ENCODE measurements around the gene ALDH1L1. TPM values are rescaled to one million over a fixed set of nuclear protein-coding genes. Genes with fewer than 3 reads are reported as not detected.

Gene ALDH1L1
- total RNA-seq, 2 experiments from 2014 or later, result not detected

DNA sequence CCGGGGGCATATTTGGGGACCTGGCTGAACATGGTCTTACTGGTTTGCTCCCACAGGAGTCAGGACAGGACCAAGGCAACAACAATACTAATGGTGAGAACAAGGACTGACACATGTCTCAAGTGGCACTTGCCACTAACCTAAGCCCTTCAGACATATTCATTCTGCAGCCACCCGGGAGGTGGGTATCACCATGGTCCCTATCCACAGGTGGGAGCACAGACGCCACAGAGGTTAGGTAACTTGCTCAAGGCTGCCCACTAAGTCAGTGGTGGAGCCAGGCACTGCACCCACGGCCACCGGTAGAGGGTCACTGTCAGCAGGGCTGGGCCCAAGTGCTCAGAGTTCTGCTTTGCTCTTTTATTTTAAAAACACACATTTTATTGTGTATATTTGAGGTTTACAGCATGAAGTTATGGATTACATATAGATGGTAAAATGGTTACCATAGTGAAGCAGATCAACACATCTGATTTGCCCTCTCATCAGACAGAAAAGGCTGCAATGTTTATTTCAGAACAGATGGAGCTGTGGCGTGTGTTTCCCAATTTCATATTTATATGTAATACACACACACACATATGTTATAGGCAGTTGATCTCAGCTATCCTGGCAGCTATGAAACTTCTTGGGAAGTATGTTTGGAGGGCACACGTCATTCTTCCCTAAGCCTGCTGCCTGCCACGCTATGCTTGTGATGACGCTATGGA, 66.5 kb downstream of the ALDH1L1 start:
- Mint-ChIP-seq H3K9me3 (no peaks in the 10 kb centered on the region), H3K4me1 (no peaks in the 10 kb centered on the region), H3K4me3 (no peak overlapping the region), H3K27ac (no peak overlapping the region), H3K27me3 (peaks cover under 1% of the 10 kb centered on the region), H3K36me3 (no peaks in the 10 kb centered on the region)
- DNase-seq, result peak; percentile 14

DNA sequence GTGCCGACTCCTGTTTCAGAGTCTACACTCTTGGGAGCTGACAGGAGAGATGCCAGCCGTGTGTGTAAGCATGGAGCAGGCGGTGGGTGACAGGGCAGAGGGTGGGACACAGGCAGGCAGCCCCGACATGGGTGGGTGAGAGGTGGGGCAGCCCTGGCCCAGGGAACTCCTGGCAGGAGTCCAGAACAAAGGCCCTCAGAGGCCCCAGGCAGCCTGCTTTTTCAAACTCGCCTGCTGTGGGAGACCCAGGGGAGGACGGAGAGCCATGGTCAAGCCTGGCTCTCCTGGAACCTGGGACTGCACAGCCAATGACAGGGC, 67.2 kb downstream of the ALDH1L1 start:
- H3K4me3 Mint-ChIP-seq, result no peak overlapping the region

DNA sequence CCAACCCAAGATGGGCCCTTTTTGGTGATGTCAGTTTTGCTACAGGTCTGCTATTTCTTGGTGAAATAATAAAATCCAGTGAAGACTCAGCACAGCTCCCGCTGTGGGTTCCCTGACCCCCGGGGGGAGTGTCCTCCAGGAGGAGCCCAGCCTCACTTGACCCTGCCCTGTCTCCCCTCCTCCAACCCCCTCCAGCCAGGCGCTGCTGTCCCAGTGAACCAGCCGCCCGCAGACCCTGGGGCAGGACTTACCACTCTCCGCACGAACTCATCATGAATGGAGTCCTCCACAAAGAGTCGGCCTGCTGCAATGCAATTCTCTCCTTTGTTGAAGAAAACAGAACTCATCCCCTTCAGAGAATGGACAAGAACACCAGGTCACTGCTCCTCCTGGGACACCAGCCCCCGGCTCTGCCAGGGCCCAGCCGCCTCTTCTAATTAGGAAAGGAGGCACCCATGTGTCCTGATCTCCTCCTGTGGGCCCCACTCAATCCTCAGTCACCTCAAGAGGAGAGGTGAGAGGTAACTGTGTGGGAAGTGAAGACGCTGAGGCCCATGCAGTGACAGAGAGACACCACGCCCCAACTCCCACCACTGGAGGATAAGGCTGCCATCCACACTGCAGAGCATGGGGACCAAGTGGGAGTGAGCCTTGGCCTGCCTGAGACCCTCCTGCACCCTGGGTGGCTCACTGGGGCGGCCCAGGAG, 67.7 kb downstream of the ALDH1L1 start:
- no peaks in the 10 kb centered on the region for H3K27me3 Mint-ChIP-seq
- no peak for DNase-seq
- H3K9me3 Mint-ChIP-seq, result no peaks in the 10 kb centered on the region
- no peaks in the 10 kb centered on the region for H3K4me1 Mint-ChIP-seq
- H3K4me3 Mint-ChIP-seq, result no peak overlapping the region
- H3K27ac Mint-ChIP-seq, result no peak overlapping the region
- no peaks in the 10 kb centered on the region for H3K36me3 Mint-ChIP-seq

More for the DNA sequence above, 67.2 kb downstream of the ALDH1L1 start:
- Mint-ChIP-seq H3K27me3 (no peaks in the 10 kb centered on the region), H3K4me1 (no peaks in the 10 kb centered on the region), H3K9me3 (no peaks in the 10 kb centered on the region), H3K27ac (no peak overlapping the region), H3K36me3 (no peaks in the 10 kb centered on the region)
- no peak for DNase-seq

DNA sequence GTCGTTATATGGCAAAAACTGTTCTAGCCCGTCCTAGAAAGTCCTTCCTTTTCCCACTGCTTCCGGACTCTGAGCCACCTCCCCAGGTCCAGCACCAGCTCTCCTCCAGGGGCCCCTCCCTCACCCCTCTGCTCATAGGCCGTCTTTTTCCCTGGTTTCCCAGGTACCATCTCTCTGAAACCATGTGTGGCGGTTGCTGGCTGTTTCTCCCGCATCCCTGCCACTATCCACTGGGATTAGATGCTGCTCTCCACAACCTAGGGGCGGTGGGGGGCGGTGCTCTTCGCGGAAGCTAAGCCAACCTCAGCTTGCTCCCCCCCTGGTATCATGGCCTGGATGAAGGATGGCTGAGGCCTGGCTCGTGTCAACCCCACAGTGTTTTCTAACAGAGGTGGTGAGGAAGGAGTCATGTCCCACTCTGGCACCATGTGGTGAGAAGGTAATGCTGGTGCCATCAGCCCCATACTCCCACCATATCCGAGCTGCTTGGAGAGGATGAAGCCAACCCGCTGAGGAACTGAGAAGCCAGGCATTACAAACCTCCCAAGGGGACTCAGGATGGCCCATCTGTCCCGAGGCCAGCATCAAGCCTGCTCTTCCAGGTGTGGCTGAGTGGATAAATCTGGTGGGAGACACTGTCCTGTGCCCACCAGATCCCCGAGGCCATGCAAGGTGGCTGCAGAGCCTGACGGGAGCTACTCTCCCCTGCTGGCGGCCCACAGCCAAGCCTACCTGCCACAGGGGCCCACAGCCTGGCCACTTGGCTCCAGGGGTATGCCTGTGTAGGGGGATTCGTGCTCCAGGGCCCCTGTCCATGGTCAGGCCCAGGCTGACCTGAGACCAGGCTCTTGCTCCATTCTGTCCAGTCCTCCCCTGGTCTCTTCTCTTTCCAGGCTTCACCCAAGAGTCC, 68.6 kb downstream of the ALDH1L1 start:
- Mint-ChIP-seq H3K4me3 (no peak overlapping the region), H3K9me3 (no peaks in the 10 kb centered on the region), H3K27me3 (no peaks in the 10 kb centered on the region), H3K36me3 (no peaks in the 10 kb centered on the region), H3K27ac (no peak overlapping the region), H3K4me1 (no peaks in the 10 kb centered on the region)
- no peak for DNase-seq

DNA sequence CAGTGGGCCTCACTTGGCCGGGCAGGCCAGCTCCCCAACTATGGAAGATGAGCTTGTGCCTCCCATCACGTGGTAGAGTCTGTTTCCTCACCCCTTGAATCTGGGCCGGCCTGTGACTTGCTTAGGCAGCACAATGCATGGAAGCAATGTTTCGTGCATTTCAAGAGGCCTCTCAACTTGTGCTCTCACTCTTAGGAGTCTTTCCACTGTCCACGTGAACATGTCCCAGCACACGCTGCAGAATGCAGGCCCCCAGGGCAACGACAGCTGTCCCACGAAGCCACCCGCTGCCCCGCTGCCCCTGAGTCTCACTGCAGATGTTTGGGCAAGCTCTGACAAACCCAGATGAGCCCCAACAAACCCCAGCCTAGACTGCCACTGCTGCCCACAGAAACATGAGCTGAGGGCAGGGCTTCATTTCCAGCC, 69.2 kb downstream of the ALDH1L1 start:
- Mint-ChIP-seq H3K4me1 (no peaks in the 10 kb centered on the region), H3K9me3 (no peaks in the 10 kb centered on the region), H3K27me3 (no peaks in the 10 kb centered on the region), H3K4me3 (no peak overlapping the region), H3K36me3 (no peaks in the 10 kb centered on the region), H3K27ac (no peak overlapping the region)
- no peak for DNase-seq

DNA sequence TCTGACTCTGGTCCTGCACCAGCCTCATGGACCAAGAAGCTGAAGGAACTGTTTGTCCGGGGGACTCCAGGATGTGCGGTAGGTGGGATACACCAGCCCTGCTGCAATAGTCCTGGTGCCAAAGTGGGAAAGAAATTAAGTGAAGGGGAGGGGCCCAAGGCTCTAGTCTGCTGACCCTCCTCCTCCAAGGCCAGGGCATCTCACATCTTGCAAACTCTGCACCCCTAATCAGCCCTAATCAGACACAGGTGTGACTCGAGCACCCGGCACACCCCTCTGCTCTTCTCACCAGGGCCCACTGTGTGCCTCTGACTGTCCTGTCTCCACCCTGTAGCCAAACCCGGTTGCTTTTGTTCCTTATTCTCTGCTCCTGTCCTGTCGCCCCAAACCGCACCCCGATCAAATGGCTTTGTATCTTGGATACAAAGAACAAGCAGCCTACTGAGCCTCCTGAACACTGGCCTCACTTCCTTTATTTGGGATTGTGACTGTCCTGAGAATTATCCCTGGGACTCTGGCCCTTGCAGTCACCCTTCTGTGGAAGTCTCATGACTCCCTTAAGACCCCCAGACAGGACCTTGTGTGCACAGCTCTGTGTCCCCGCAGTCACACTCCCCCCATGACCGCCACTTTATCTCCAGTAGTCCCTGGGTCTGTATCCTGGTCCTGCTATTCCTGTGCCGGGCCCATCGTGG, 69.8 kb downstream of the ALDH1L1 start:
- DNase-seq, result no peak
- H3K27ac Mint-ChIP-seq, result no peak overlapping the region
- no peaks in the 10 kb centered on the region for H3K36me3 Mint-ChIP-seq
- no peak overlapping the region for H3K4me3 Mint-ChIP-seq
- no peaks in the 10 kb centered on the region for H3K9me3 Mint-ChIP-seq
- no peaks in the 10 kb centered on the region for H3K27me3 Mint-ChIP-seq
- no peaks in the 10 kb centered on the region for H3K4me1 Mint-ChIP-seq

DNA sequence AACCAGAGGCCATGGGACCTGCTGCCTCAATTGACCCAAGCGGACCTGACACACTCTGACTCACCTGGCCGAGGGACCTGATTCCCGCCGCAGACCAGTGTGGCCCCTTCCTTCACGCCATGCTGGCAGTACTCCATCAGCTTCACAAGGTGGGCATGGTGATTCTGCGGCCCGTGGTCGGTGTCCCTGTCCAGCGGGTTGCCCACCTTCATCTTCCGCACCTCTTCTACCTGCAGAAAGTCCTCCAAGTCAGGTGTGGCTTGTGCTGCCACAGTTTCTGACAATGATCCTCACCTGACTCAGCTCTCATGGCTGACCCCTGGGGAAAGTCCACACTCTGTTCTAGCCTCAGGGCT, 70.5 kb downstream of the ALDH1L1 start:
- no peaks in the 10 kb centered on the region for H3K4me1 Mint-ChIP-seq
- no peak overlapping the region for H3K27ac Mint-ChIP-seq
- H3K27me3 Mint-ChIP-seq, result no peaks in the 10 kb centered on the region
- DNase-seq, result no peak
- H3K9me3 Mint-ChIP-seq, result no peaks in the 10 kb centered on the region
- H3K36me3 Mint-ChIP-seq, result no peaks in the 10 kb centered on the region
- H3K4me3 Mint-ChIP-seq, result no peak overlapping the region

DNA sequence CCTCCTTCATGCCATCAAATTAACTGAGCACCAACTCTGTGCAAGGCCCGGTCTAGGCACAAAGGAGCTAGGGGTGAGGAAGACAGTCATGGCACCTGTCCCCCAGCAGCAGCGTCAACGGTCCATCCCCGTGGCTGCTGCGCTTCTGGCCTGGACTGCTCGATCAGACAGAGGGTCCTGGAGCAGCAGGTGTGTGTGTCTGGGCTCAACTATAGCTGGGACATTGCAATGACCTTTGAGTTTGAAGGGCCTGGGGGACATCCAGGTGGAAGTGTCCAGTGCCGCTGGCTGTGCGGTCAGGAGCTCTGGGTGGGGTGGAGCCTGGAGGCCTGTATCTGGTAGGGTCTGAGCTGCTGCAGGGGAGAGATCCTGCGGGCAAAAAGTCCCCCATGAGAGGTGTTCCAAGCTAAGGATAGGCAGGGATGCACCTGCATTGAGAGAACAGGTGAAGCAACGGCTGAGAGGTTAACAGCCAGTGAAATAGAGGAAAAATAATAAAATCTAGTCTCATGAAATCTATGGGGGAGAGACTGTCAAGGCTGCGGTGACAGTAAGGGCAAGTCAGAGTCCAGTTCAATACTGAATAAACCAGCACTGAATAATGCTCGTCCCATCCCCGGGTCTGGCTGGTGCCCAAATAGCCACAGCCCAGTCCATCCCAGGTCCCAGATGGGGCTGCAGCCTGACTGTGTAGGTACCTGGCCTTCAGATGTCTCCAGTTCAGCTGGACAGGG, 71.1 kb downstream of the ALDH1L1 start:
- H3K9me3 Mint-ChIP-seq, result no peaks in the 10 kb centered on the region
- no peaks in the 10 kb centered on the region for H3K27me3 Mint-ChIP-seq
- H3K36me3 Mint-ChIP-seq, result no peaks in the 10 kb centered on the region
- H3K4me1 Mint-ChIP-seq, result no peaks in the 10 kb centered on the region
- H3K27ac Mint-ChIP-seq, result no peak overlapping the region
- H3K4me3 Mint-ChIP-seq, result no peak overlapping the region
- DNase-seq, result no peak

DNA sequence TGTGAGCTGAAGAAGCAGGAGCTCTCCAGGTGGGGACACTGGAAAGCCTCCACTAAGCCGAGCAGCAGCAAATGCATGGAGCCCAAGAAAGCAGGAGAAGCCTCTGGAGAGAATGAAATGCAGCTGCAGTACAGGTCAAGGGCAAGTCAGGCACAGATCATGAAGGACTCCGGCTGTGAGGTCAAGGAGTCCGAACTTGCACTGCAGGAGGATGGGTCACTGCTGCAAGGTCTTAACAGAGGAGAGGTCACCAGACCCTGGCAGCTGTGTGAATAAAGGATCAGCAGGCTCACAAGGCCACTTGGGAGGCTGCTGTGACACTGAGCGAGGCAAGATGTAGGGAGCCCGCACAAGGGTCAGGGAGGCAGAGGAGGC, 71.7 kb downstream of the ALDH1L1 start:
- no peaks in the 10 kb centered on the region for H3K9me3 Mint-ChIP-seq
- H3K4me1 Mint-ChIP-seq, result no peaks in the 10 kb centered on the region
- H3K27me3 Mint-ChIP-seq, result no peaks in the 10 kb centered on the region
- no peak overlapping the region for H3K27ac Mint-ChIP-seq
- no peak for DNase-seq
- H3K4me3 Mint-ChIP-seq, result no peak overlapping the region
- H3K36me3 Mint-ChIP-seq, result no peaks in the 10 kb centered on the region

DNA sequence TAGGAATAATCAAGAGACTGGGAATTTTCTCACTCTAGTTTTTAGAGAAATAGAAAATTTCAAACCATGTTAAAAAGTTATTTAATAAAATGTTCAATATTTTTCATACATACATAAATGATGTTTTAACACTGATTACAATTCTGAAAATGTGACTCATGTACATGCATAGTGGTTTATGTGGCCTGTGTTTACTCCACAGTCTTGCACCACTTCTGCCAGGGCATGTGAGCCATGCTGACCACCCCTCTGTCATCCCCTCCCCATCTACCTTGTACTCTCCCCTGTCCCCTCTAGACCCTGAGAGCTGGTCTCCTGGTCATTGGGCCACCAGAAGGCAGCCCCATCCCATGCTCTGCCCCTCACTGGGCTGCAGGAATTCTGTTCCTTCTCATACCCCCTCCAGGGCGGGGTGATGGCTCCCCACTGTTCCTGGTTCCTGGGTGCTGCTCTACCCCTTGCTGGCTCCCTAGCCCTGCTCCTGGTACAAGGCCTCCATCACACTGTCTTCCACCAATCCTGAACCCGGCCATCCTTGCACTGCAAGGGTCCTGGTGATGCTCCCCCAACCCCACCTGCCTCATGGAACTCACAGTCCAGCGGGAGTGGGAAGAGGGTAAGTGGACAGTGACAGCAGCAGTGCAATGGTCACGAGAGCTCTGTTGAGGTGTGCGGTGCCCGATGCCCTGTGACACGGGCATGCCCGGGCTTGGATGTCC, 72.3 kb downstream of the ALDH1L1 start:
- no peaks in the 10 kb centered on the region for H3K36me3 Mint-ChIP-seq
- no peaks in the 10 kb centered on the region for H3K9me3 Mint-ChIP-seq
- no peak for DNase-seq
- no peaks in the 10 kb centered on the region for H3K27me3 Mint-ChIP-seq
- no peaks in the 10 kb centered on the region for H3K4me1 Mint-ChIP-seq
- H3K27ac Mint-ChIP-seq, result no peak overlapping the region
- no peak overlapping the region for H3K4me3 Mint-ChIP-seq

DNA sequence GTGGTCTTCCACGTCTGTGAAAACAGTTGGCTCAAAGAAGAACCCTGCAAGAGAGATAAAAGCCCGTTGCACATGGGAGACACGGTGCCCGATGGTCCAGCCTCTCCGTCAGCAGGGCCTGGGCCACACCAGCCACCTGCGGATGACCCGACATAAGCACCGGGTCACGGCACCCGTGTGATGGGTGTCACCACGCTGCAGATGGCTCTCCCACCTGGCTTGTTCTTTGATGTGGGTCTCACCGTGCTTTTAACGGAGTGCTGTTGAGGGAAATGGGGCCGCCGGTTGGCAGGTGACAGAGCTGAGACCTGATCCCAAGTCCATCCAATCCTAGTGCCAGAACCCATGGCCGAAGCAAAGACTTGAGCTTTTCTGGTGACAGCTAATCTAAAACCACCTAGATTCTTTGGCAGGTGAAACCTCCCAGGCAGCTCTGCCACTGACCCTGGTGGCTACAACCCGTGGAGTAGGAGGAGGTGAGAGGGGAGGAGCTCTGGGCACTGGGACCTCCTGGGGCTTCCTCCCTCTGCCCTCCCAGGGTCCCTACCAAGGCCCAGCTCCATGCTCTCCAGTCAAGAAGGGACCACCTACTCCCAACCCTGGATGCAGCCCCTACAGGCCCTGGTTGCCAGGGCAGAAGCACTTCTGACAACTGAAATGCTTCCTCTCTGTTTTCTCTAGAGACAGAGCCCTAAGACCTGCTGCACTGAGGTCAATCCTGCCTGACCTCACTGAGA, 73.0 kb downstream of the ALDH1L1 start:
- Mint-ChIP-seq H3K27ac (no peak overlapping the region), H3K4me3 (no peak overlapping the region), H3K9me3 (no peaks in the 10 kb centered on the region), H3K36me3 (no peaks in the 10 kb centered on the region), H3K4me1 (no peaks in the 10 kb centered on the region), H3K27me3 (no peaks in the 10 kb centered on the region)
- no peak for DNase-seq

DNA sequence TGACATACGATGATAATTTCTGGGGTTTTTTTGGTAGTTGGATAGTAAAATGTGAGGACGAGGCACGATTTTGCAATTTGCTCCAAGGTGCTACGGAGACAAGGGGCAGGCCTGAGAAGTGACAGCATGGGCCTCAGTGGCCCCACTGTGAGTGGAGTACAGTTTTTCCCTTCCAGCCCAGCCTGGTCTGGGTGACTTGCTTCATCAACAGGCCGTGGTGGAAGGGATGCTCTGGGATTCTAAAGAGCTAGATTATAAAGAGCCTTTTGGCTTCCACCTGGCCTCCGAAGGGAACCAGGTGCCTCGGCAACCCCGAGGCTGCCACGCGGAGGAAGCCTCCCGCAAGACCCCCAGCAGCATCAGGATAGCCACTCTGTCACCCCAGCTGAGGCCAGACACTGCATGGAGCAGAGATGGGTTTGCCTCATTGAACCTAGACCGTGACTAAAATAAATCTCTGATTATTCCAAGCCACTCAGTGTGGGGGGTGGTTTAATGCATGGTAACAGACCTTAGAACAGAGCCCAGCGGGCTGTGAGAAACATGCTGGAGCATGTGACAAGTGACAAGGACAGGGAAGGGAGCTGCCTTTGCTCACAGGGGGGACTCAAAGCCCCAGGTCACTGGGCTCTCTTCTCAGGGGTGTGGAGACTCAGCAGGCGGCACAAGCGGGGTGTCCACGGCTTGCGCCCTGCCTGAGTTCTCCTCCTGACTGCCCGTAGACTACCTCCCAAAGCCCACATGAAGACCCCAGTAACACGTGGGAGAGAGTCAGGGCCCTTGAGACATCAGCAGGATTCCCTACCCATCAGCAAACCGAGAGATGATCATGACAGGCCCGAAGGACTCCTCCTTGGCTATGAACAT, 73.8 kb downstream of the ALDH1L1 start:
- Mint-ChIP-seq H3K4me1 (no peaks in the 10 kb centered on the region), H3K27ac (no peak overlapping the region), H3K9me3 (no peaks in the 10 kb centered on the region), H3K36me3 (no peaks in the 10 kb centered on the region), H3K4me3 (no peak overlapping the region), H3K27me3 (no peaks in the 10 kb centered on the region)
- DNase-seq, result no peak

DNA sequence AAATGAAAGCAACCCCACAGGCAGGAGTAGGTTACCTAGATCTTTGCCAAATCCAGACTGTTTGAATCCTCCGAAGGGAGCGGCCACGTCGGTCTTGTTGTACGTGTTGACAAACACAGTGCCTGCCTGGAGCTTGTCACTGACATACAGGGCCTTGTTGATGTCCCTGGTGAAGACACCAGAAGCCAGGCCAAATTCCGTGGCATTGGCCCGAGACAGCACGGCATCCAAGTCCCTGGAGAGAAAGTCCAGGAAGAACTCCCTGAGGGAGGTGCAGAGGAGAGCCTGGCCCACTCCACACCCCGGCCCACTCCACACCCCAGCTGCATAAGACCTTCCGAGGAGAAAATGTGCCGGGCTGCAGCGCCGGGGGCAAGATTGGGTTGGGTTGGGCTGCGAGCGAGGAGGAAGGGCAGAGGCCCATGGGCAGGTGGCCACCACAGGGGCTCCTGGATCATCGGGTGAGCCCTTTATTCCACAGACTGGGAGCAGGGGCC, 74.6 kb downstream of the ALDH1L1 start:
- Mint-ChIP-seq H3K4me3 (no peak overlapping the region), H3K27ac (no peak overlapping the region), H3K36me3 (no peaks in the 10 kb centered on the region), H3K4me1 (no peaks in the 10 kb centered on the region), H3K9me3 (no peaks in the 10 kb centered on the region), H3K27me3 (no peaks in the 10 kb centered on the region)
- DNase-seq, result no peak
